ENCODE measurements around the gene YPEL3.

GRCh38 chr16:30143347-30143702 is 47.3 kb upstream of the YPEL3 start:
- no peak for TF ChIP-seq CTCF (IDR thresholded peaks at IDR 0.05)
- no peak for TF ChIP-seq POLR2A (IDR thresholded peaks at IDR 0.05)

All from Peyer's patch (tissue), 4 donors.